ENCODE measurements around the gene SMOC2. TPM values are rescaled to one million over a fixed set of nuclear protein-coding genes. Genes with fewer than 3 reads are reported as not detected.

Gene SMOC2
- total and polyA plus RNA-seq, 2 of the 13 experiments (the other 11 are each of a cell fraction or from before 2014, with no cell fraction given) = not detected

DNA sequence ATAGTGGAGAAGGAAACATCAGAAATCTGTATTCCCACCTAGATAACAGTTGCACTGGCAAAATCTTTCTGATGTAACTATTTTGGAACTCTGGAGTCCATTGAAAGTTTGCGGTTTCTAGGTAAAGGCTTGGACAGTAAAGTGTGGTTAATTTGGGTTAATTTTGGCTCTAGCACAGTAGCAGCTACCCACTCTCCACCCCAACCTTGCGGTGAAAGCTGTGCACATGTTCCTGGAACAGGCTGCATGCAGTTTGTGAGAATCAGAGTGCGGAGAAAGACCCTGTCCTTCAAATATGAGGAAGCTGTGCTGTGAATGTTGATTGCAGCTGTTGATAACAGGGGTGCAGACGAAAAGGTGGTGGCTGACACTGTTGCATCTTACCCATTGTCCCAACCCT, 38.4 kb downstream of the SMOC2 start:
- Histone ChIP-seq H3K36me3 (replicated peaks in 1 of 2; ENCODE audit: control insufficient read depth in 1 of 2, insufficient read depth in 2 of 2, low read length in 2 of 2) (no peaks in the 10 kb centered on the region), H3K27ac (ENCODE audit: extremely low read length, insufficient read depth, low read length) (no peak overlapping the region), H3K9me3 (ENCODE audit: low read length) (0 out of 2 replicates have a peak, but pooled peaks cover 5% of the 10 kb centered on the region), H3K27me3 (ENCODE audit: control insufficient read depth in 1 of 2, insufficient read depth in 2 of 2, low read length in 2 of 2) (peaks cover 4 to 18% of the 10 kb centered on the region in 2 experiments; a peak in 2 of 5 replicates), H3K9ac (ENCODE audit: insufficient read depth, low read depth, low read length) (no peak overlapping the region), H3K79me2 (ENCODE audit: insufficient read depth, low read length) (no peaks in the 10 kb centered on the region), H4K20me1 (ENCODE audit: insufficient read depth, low read length) (no peaks in the 10 kb centered on the region), H3K4me3 (replicated peaks in 1 of 3; ENCODE audit: insufficient read depth in 1 of 3, low read depth in 2 of 3, low read length in 3 of 3) (no peak overlapping the region), H2AFZ (ENCODE audit: low read length) (no peak overlapping the region), H3K4me1 (ENCODE audit: insufficient read depth, low read length) (no peaks in the 10 kb centered on the region), H3K4me2 (ENCODE audit: low read depth, low read length) (no peak overlapping the region)
- no peak for TF ChIP-seq RFX3 (CRISPR knock-in tag; IDR thresholded peaks at IDR 0.05)
- TF ChIP-seq STAT6 (CRISPR knock-in tag; IDR thresholded peaks at IDR 0.05; ENCODE audit: borderline replicate concordance) = no peak
- no peak for TF ChIP-seq JUNB (CRISPR knock-in tag; IDR thresholded peaks at IDR 0.05; ENCODE audit: borderline replicate concordance)
- FAIRE-seq (no peak), ATAC-seq (no peak), DNase-seq (ENCODE audit: low spot score) (no peak)
- CTCF ChIA-PET (ENCODE audit: low intra/inter-chr PET ratio, low total read pairs) = no interaction called here
- POLR2A ChIA-PET = no interaction called here
- intact Hi-C loops (cut with micrococcal nuclease; ENCODE audit: unreplicated experiment) = no loop called here
- in situ Hi-C loops (cut with HindIII; ENCODE audit: extremely low pct_ligation_motif_present, low pct_unique_long_range_greater_than_20kb) = no loop called here
- BruUV-seq (replicated peaks) = no TSS peak
- 31% methylated on average over 4 of the region's 4 CpGs for WGBS (ENCODE audit: low lambda C conversion rate)

GRCh38 chr6:168480481-168480880, 39.5 kb downstream of the SMOC2 start:
- no peak overlapping the region for H3K9ac ChIP-seq (ENCODE audit: insufficient read depth, low read depth, low read length)
- FAIRE-seq = no peak
- intact Hi-C loops (cut with micrococcal nuclease; ENCODE audit: unreplicated experiment) = no loop called here
- H3K27ac ChIP-seq (ENCODE audit: extremely low read length, insufficient read depth, low read length) = no peak overlapping the region
- no peak overlapping the region for H2AFZ ChIP-seq (ENCODE audit: low read length)
- peaks cover 4 to 8% of the 10 kb centered on the region in 2 experiments; a peak in 2 of 5 replicates for H3K27me3 ChIP-seq (ENCODE audit: control insufficient read depth in 1 of 2, insufficient read depth in 2 of 2, low read length in 2 of 2)
- no peak for ATAC-seq
- H3K79me2 ChIP-seq (ENCODE audit: insufficient read depth, low read length) = no peaks in the 10 kb centered on the region
- BruUV-seq (replicated peaks) = no TSS peak
- no peak overlapping the region for H3K4me2 ChIP-seq (ENCODE audit: low read depth, low read length)
- no peaks in the 10 kb centered on the region for H4K20me1 ChIP-seq (ENCODE audit: insufficient read depth, low read length)
- no peak for TF ChIP-seq FOXP1 (IDR thresholded peaks at IDR 0.05)
- no peak for TF ChIP-seq FOXP1 (CRISPR knock-in tag; IDR thresholded peaks at IDR 0.05)
- TF ChIP-seq ZNF709 (CRISPR knock-in tag; IDR thresholded peaks at IDR 0.05) = peak; percentile 87; the same call in 1 of the 2 replicates
- DNase-seq (ENCODE audit: low spot score) = no peak
- no peak overlapping the region for H3K4me3 ChIP-seq (replicated peaks in 1 of 3; ENCODE audit: insufficient read depth in 1 of 3, low read depth in 2 of 3, low read length in 3 of 3)
- no peaks in the 10 kb centered on the region for H3K4me1 ChIP-seq (ENCODE audit: insufficient read depth, low read length)
- in situ Hi-C loops (cut with HindIII; ENCODE audit: extremely low pct_ligation_motif_present, low pct_unique_long_range_greater_than_20kb) = no loop called here
- ChIA-PET CTCF (ENCODE audit: low intra/inter-chr PET ratio, low total read pairs) (no interaction called here), POLR2A (no interaction called here)
- 0 out of 2 replicates have a peak, but pooled peaks cover 5% of the 10 kb centered on the region for H3K9me3 ChIP-seq (ENCODE audit: low read length)
- no peaks in the 10 kb centered on the region for H3K36me3 ChIP-seq (replicated peaks in 1 of 2; ENCODE audit: control insufficient read depth in 1 of 2, insufficient read depth in 2 of 2, low read length in 2 of 2)

Data from HepG2 (cell line).